MM.1S (cell line): ENCODE measurements around the gene SLAIN1.

Source experiments
- CTCF ChIP-seq: fragments of 300-600 bp; sonication (generic); IDR thresholded peaks from 2 replicates; pipeline ENCODE4 v1.5.1; 2016; ENCODE audit warnings: antibody characterized with exemption, low read length, mixed read lengths
- EZH2 ChIP-seq: fragments of 300-600 bp; sonication (generic); optimal IDR thresholded peaks from 2 replicates; pipeline ENCODE3; 2017; ENCODE audit warnings: low read depth, mild to moderate bottlenecking, antibody characterized with exemption, low read length, mixed read lengths
- EZH2phosphoT487 ChIP-seq: fragments of 300-600 bp; sonication (generic); IDR thresholded peaks from 2 replicates; pipeline ENCODE4 v1.6.1; 2018; ENCODE audit warnings: antibody characterized with exemption, low read length

GRCh38 chr13:77800219-77800618, 102.7 kb downstream of the SLAIN1 start:
- TF ChIP-seq CTCF (no peak), EZH2 (no peak), EZH2phosphoT487 (no peak)
